Neutrophil (primary cell): ENCODE data around the gene UQCRC2.

Experiments
- H3K27ac ChIP-seq: fragments of 200-600 bp; sonication (generic); 2 replicates; pipeline ENCODE4 v1.5.1; 2016; ENCODE audit warnings: mild to moderate bottlenecking, moderate library complexity
- H3K27me3 ChIP-seq: fragments of 200-600 bp; sonication (generic); 2 replicates; pipeline ENCODE4 v1.6.0; 2016; ENCODE audit warnings: mild to moderate bottlenecking
- H3K36me3 ChIP-seq: fragments of 200-600 bp; sonication (generic); 2 replicates; pipeline ENCODE4 v1.5.1; 2017
- H3K4me1 ChIP-seq, 2 experiments: fragments of 200-600 bp in 1 of 2; sonication (generic) in 1 of 2; 1 replicate in 1 of 2; 2 replicates in 1 of 2; pipeline versions ENCODE4 v1.5.1 to v1.6.1; 2013 to 2016; ENCODE audit warnings: low read depth in 1 of 2, low read length in 1 of 2, mild to moderate bottlenecking in 1 of 2, moderate library complexity in 1 of 2; ENCODE audit not compliant: control insufficient read depth in 1 of 2, insufficient read depth in 1 of 2
- H3K4me3 ChIP-seq, 2 experiments: fragments of 200-600 bp in 1 of 2; sonication (generic) in 1 of 2; 1 replicate in 1 of 2; 2 replicates in 1 of 2; pipeline ENCODE4 v1.5.1; 2013 to 2016; ENCODE audit warnings: low read depth in 1 of 2, low read length in 1 of 2, mild to moderate bottlenecking in 1 of 2, moderate library complexity in 1 of 2
- H3K9me3 ChIP-seq: fragments of 200-600 bp; sonication (generic); 2 replicates; pipeline ENCODE4 v1.5.1; 2016
- CTCF ChIP-seq: fragments of 200-600 bp; sonication (generic); IDR thresholded peaks from 2 replicates; pipeline ENCODE4 v1.5.1; 2016; ENCODE audit warnings: antibody characterized with exemption

UQCRC2 gene

DNA sequence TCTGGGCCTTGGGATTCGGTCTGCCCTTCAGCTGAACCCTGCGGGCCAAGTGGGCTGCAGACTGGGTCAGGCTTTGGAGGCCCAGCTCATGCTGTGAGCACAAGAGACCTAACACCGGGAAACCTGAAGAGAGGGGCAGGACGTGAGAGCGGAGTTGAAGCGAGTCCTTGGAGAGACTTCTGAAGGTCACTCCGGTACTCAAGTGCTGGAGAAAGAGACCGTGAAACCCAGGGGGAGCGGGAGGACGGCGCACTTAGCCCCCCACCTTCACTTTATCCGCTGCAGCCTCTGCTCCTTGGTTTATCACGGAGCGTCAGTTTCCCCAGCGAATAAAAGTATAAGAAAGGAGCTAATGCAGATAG, 361 bp downstream of the UQCRC2 start:
- Histone ChIP-seq H3K27me3 (no peaks in the 10 kb centered on the region), H3K36me3 (peaks cover 20% of the 10 kb centered on the region), H3K27ac (peak overlapping the region; percentile 91), H3K9me3 (no peaks in the 10 kb centered on the region), H3K4me1 (peaks cover 17 to 33% of the 10 kb centered on the region in 2 experiments), H3K4me3 (peak overlapping the region; percentile 95 to 98)
- no peak for TF ChIP-seq CTCF

GRCh38 chr16:21957714-21958346, 4.7 kb downstream of the UQCRC2 start:
- Histone ChIP-seq H3K27me3 (no peaks in the 10 kb centered on the region), H3K36me3 (peaks cover 61% of the 10 kb centered on the region), H3K27ac (no peak overlapping the region), H3K4me3 (no peak overlapping the region), H3K4me1 (peaks cover 9 to 13% of the 10 kb centered on the region in 2 experiments), H3K9me3 (no peaks in the 10 kb centered on the region)
- no peak for TF ChIP-seq CTCF

GRCh38 chr16:21959050-21959449, 5.9 kb downstream of the UQCRC2 start:
- TF ChIP-seq CTCF, result no peak
- no peak overlapping the region for H3K27ac ChIP-seq

GRCh38 chr16:21962475-21962874, 9.3 kb downstream of the UQCRC2 start:
- no peaks in the 10 kb centered on the region for H3K27me3 ChIP-seq
- no peaks in the 10 kb centered on the region for H3K9me3 ChIP-seq
- no peaks in the 10 kb centered on the region for H3K4me1 ChIP-seq
- no peak overlapping the region for H3K27ac ChIP-seq
- H3K4me3 ChIP-seq, result no peak overlapping the region
- H3K36me3 ChIP-seq, result peaks cover 98% of the 10 kb centered on the region
- no peak for TF ChIP-seq CTCF

More at GRCh38 chr16:21959050-21959449, 5.9 kb downstream of the UQCRC2 start:
- H3K4me1 ChIP-seq, result peaks cover 5 to 6% of the 10 kb centered on the region in 2 experiments
- H3K36me3 ChIP-seq, result peaks cover 73% of the 10 kb centered on the region
- H3K4me3 ChIP-seq, result no peak overlapping the region
- no peaks in the 10 kb centered on the region for H3K27me3 ChIP-seq
- H3K9me3 ChIP-seq, result no peaks in the 10 kb centered on the region

DNA sequence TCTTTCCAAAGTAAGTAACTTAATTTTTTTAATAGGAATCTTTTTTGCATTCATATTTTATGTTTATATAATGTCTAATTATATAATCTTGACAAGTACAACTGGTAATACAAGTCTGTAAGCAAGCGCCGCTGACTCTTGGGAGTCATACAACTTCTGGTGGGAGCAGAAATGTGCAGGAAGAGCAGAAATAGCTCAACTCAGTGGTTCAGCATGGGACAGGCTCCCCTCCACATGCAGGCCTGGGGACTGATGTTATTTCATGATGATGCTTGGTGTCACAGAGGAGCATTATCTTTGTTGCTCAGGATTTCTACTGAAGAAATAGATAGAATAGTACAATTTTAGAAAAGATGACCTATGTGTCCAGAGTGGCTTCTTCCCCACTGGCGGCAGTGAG, 10.7 kb downstream of the UQCRC2 start:
- H3K4me3 ChIP-seq, result no peak overlapping the region
- peaks cover 97% of the 10 kb centered on the region for H3K36me3 ChIP-seq
- no peaks in the 10 kb centered on the region for H3K9me3 ChIP-seq
- H3K27me3 ChIP-seq, result no peaks in the 10 kb centered on the region
- no peak overlapping the region for H3K27ac ChIP-seq
- no peak for TF ChIP-seq CTCF
- H3K4me1 ChIP-seq, result peaks cover 0 to 5% of the 10 kb centered on the region in 2 experiments

DNA sequence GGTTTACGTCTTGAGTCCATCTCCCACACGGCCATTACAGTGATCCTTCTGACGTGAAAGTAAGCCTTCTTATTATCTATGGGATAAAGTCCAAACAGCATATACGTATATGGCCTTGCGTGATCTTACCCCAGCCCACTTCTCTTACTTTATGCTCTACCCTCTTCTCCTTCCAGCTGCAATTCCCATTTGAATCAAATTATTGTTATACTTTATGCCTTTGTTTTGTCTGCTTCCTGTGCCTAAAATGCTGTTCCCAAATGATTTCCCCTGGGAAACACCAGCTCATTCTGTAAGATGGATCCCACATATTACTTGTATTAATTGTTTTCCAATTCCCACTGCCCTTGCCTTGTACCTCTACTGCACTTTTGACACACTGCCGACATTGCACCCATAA, 11.2 kb downstream of the UQCRC2 start:
- Histone ChIP-seq H3K9me3 (no peaks in the 10 kb centered on the region), H3K4me1 (peaks cover 0 to 5% of the 10 kb centered on the region in 2 experiments), H3K27ac (no peak overlapping the region), H3K27me3 (no peaks in the 10 kb centered on the region), H3K4me3 (no peak overlapping the region), H3K36me3 (peaks cover 97% of the 10 kb centered on the region)
- no peak for TF ChIP-seq CTCF
